Stimulated activated CD8-positive, alpha-beta memory T cell treated with anti-CD3 and anti-CD28 coated beads, Interleukin-7, amount 100 ng/mL, for 1 hour (primary cell): Measurements from ENCODE around the gene FGF12.

Source experiments
- DNase-seq, 2 donors: peaks; one replicate each; pipeline ENCODE4 v3.0.0-alpha.2; 2020; ENCODE audit warnings: low read depth in 2 of 2

The FGF12 gene

DNA sequence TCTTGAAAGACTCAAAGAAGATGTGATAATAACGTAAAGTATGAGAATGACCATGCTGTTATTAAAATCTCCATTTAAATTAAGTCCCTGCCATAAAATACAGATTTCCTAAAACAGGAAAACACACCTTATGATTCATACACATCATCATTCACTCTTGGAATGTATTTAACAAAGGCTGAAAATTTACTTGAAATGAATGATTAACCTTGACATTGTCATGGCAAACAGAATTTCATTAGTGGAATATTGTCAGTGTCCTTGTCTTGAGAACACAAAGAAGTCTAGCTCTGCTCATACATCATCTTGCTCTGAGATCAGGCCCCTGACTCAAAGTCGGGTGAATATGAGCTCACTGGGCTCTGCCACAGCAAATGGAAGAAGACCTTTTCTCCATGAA, 313.9 kb downstream of the FGF12 start:
- DNase-seq: no peak

DNA sequence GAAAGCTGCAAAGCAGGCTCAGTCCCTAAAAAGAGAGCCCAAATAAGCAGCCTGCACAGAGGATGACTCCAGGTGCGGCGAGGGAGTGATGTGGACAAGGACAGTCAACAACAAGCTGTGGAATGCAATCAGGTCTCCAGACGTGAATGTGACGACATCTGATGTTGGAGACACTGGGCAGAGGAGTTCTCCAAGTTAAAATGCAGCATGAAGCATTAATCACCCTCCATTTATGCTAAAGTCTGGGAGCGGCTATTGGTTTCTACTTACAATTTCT, 316.7 kb downstream of the FGF12 start:
- DNase-seq: no peak

DNA sequence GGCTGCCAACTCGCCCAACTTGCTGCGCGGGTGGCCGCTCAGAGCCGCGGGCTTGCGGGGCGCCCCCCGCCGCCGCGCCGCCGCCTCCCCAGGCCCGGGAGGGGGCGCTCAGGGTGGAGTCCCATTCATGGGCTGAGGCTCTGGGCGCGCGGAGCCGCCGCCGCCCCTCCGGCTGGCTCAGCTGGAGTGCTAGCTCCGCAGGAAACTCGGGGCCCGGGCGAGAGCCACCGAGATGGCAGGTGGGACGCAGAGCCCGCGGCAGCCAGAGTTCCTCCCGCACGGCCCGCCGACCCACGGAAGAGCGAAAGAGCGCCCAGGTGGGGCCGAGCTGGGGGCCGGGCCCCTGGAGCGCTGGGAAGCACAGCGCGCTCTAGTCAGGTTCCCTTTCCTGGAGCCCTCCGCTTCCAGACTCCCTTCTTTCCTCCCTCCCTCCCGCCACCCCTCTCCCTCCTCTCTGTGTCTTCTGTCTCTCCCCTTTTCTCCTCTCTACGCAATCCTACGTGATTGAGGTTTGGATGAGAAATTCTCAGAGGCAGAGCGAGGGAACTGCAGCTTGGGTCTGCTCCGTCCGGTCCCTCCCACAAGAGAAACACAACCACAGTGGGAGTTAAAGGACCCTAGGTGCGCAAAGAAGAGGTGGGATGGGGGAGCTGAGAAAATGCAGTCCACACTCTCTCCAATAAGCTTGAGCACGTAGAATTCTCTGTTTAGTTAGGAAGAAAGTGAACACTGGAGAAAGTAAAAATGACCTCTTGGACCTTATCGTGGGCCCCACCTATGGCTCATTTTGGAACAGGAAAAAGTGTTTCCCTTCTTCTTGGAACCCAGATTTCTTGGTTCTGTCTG, 317.3 kb downstream of the FGF12 start:
- DNase-seq: no peak

DNA sequence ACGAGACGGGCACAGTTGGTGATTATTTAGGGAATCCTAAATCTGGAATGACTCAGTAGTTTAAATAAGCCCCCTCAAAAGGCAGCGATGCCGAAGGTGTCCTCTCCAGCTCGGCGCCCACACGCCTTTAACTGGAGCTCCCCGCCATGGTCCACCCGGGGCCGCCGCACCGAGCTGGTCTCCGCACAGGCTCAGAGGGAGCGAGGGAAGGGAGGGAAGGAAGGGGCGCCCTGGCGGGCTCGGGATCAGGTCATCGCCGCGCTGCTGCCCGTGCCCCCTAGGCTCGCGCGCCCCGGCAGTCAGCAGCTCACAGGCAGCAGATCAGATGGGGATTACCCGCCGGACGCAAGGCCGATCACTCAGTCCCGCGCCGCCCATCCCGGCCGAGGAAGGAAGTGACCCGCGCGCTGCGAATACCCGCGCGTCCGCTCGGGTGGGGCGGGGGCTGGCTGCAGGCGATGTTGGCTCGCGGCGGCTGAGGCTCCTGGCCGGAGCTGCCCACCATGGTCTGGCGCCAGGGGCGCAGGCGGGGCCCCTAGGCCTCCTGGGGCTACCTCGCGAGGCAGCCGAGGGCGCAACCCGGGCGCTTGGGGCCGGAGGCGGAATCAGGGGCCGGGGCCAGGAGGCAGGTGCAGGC, 318.0 kb downstream of the FGF12 start:
- DNase-seq: no peak

DNA sequence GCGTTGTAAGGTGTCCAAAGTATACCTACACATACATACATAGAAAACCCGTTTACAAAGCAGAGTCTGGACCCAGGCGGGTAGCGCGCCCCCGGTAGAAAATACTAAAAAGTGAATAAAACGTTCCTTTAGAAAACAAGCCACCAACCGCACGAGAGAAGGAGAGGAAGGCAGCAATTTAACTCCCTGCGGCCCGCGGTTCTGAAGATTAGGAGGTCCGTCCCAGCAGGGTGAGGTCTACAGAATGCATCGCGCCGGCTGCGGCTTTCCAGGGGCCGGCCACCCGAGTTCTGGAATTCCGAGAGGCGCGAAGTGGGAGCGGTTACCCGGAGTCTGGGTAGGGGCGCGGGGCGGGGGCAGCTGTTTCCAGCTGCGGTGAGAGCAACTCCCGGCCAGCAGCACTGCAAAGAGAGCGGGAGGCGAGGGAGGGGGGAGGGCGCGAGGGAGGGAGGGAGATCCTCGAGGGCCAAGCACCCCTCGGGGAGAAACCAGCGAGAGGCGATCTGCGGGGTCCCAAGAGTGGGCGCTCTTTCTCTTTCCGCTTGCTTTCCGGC, 318.6 kb downstream of the FGF12 start:
- DNase-seq: no peak

DNA sequence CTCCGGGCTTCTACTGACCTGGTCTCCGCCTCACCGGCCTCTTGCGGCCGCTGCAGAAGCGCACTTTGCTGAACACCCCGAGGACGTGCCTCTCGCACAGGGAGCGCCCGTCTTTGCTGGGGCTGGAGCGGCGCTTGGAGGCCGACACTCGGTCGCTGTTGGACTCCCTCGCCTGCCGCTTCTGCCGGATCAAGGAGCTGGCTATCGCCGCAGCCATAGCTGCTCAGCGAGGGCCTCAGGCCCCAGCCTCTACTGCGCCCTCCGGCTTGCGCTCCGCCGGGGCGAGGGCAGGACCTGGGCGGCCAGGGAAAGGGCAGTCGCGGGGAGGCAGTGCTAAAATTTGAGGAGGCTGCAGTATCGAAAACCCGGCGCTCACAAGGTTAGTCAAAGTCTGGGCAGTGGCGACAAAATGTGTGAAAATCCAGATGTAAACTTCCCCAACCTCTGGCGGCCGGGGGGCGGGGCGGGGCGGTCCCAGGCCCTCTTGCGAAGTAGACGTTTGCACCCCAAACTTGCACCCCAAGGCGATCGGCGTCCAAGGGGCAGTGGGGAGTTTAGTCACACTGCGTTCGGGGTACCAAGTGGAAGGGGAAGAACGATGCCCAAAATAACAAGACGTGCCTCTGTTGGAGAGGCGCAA, 319.2 kb downstream of the FGF12 start:
- no peak for DNase-seq

DNA sequence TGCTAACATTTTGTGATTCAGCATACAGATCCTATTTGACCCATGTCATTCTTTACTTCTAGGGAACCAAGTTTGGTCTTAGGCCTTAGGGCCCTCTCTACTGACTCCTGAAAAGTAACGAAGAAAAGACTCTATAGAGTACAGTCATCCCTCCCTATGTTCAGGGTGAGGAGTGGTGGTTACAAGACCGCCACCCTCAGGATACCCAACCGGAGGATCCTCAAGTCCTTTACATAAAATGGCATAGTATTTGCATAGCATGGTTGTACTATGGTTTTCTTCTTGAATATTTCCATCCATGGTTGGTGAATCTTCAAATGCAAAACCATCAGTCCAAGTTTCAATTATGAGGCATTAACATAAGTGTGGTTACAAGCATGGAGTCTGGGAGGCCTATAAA, 327.6 kb downstream of the FGF12 start:
- no peak for DNase-seq

DNA sequence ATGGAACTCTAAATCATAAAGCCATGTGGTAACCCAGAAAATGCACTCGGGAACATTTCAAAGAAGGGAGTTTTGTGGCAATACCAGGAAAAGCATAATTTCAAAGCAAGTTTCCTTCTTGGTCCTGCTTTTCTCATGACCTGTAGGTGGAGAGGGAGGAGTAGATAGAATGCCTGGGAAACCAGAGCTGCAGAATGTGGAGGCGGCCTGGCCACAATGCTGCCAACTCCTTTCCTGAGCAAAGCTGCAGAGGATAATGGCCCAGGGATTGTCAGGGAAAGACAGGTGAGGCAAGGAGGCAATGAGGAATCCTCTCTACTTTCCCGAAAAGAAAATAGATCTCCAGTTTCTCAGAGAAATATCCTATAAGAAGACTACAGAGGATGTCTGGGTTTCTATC, 330.3 kb downstream of the FGF12 start:
- no peak for DNase-seq

DNA sequence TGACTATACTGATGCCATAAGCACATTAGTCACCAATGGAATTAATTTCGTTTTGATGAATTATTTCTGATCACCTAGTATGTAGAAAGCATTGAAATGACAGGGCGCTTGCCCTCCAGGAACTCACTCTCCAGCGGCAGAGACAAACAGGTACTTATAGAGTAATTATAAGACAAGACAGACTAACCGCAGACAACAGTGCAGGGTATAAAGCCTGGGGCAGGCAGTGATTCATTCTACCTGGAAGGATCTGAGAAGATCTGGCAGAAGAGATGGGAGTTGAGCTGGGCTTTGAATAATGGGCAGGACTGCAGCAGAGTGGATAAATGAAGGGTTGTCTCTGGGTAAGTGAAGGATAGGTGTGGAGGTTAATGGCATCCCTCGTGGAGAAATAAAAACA, 331.8 kb downstream of the FGF12 start:
- DNase-seq: no peak

DNA sequence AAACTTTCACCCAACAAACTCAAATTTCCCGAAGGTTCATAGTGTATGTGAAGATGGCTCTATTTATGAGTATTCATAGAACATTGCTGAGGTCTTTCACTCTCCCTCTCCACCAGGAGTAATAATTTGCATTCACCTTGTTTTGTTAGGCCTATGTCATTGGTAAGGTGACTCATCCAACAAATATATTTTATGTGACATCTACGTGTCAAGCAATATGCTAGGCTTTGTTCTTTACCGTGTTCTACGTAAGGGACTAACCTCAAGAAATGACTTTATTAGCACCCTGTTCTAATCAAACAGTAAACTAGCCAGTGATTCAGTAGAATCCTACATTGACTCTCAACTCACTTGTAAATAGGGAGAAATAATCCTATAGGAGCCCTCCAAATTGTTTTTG, 334.4 kb downstream of the FGF12 start:
- no peak for DNase-seq

DNA sequence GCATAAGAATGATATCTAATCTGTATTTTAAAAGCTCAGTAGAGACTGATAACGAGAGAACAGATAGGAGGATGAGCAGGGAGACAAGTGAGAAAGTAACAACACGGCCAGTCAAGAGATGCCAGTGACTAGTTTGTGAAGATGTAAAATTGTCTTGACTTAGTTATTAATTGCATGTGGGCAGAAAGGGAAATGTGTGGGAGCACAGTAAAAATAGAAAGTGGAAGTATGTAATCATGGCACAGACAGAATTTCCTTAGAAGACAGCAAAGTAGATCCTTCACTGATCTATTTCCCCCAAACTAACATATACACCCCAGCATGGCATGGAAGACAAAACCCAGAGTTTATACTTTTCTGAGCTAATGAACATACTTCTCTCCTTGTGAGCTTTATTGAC, 344.5 kb downstream of the FGF12 start:
- no peak for DNase-seq

DNA sequence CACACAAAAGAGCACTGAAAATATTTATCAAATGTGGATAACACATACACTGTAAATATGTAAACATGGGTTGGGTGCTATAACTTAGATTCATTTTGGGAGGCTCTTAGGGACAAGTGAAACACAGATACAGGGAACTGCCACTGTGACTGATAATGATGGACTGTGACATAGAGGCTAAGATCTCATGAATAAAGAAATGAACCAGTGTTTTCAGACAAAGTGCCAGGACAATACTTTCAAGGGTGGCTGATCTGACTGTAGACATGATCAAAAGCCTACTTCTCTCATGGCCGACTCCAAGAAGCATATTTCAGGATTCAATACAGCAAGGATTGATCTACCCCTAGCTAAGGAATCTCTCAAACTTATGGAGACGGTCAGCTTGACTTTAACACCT, 353.8 kb downstream of the FGF12 start:
- no peak for DNase-seq

DNA sequence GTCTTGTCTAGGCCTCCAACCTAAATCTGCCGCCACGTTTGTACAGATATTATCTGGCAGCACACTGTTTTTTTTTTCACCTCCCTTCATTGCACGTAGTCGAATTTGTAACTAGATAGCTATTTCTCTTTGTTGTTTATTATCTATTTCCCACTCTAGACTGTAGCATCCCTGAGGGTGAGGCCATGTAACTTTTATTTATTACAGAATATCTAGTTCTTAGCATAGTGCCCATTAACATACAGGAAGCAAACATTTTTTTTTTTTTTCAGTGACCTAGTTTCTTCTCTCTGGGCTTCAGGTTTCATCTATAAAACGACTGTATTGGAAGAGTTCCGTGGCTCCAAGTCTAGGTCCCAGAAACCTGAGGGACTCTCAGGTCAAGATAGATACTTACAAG, 354.3 kb downstream of the FGF12 start:
- no peak for DNase-seq

DNA sequence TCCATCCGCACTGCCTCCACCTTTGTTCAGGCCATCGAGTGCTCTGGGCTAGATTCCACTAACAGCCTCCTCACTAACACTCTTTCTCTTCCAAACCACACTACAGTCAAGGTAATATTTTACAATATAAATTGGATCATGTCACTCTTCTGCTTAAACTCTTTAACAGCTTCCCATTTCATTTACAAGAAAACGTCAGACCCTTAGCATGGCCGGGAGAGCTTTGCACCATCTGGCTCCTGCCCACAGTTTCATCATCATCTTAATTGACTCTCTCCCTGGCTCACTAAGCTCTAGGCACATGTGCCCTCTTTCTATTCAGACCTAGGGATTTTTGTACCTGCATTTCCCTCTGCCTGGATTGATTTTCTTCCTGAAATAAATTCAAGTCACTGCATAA, 354.7 kb downstream of the FGF12 start:
- no peak for DNase-seq

DNA sequence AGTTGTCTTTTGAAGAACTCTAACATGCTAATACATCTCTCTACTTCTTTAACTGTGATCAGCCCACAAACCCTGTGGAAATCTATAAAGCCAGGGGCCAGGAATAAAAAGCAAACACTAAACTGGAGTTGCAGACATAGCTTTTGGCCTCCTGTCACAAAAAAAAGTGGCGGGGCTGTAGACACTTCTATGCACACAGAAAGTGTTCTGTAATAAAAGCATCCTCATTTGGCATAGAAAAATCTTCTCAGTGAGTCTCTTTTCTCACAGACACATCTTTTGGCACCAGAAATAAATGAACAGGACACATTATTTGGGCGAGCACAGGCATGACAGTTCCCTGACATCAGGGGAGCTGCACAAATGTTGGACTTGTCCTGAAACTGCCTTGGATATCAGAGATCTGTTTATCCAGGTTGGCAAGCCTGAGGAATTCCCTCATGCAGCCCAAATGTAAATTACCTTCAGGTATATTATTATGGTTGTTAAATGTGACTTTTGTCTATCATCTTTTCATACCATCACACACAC, 355.4 kb downstream of the FGF12 start:
- DNase-seq: no peak

DNA sequence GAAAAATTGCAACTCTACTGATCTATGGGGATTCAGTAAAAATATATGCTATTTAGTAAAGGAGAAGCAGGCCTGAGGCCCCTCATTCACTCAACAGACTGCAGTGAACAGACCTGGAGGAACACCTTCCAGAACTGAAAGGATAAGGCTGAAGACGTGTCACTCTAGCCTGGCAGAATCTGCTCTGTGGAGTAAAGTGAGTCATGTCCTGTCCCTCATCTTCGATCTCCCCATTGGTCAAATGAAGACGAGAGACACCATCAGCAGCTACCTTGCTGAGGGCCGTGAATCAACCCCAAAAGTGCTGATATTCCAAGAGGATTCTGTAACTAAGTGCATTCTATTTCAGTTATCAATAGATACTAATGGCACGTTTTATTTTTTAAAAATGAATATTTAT, 359.7 kb downstream of the FGF12 start:
- no peak for DNase-seq

DNA sequence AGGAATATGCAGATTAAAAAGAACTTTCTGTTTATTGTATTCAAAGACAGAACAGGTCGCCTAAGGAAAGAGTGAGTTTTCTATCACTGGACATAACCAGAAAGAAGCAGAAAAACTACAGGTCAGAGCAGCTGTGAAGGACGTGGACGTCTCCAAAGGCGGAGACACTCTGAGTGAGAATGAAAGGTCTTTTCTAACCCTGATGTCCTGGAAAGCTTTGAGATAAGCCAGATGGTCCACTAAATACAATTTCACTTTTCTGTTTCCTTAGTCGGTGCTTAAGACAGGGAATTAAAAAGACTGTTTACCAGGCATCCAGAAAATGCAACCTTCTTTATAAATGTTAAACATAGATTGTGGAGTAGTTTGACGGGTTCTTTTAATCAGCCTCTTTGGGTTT, 360.4 kb downstream of the FGF12 start:
- no peak for DNase-seq

DNA sequence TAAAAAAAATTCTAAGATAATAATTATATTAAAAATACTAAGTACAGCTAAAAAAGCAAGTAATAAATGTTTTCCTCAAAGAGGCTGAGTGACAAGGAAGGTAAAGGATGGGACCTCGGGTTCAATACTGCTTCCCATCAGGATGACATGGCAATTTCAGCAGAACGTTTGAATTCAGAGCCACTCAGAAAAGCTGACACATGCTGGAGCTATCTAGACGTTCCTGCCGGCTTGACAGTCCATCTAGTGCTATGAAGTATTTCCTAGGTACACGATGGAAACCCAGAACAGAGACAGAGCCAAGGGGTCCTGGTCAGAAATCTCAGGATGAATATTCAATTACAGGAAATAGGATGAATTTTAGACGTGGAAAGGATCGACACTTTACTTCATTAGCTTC, 361.8 kb downstream of the FGF12 start:
- DNase-seq: no peak

DNA sequence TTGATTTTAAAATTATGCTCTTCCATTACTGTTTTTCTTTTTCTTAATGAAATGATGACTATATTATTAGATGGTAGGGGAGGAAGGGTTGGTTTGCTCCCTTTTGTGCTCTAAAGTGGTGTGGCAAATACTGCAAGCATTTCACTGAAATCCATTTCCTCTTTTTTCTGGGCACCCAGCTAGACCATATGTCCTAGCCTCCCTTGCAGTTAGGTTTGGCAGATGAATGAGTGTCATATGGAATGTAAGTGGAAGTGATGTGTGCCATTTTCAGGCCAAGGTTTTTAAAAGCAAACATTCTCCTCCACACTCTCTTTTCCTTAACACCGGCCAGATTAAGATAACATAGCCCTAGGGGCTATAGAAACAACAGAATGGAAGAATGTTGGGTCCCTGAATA, 363.0 kb downstream of the FGF12 start:
- no peak for DNase-seq

DNA sequence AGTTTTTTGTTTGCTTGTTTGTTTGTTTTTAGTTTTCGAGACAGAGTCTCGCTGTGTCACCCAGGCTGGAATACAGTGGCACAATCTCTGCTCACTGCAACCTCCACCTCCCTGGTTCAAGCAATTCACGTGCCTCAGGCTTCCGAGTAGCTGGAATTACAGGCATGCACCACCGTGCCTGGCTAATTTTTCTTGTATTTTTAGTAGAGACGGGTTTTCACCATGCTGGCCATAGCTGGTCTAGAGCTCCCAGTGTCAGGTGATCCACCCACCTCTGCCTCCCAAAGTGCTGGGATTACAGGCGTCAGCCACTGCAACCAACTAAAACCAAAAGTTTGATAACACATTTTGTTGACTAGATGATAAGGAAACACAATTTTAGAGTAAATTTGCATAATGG, 372.7 kb downstream of the FGF12 start:
- DNase-seq: no peak

DNA sequence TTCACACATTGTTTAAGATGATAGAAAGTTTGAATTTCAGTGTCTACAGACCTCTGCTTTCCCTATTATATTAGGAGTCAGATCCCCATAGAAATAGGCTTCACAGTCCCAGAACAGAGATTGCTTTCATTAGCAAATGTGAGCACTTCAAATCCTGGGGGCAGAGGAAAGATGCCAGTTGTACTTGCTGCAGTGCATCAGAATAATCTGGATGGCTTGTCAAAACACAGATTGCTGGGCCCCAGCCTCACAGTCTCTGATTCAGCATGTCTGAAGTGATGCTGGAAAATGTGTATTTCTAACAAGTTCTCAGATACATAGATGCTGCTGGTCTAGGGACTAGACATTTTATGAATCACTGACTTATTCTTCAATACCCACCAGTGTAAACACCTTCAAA, 375.2 kb downstream of the FGF12 start:
- DNase-seq: no peak

DNA sequence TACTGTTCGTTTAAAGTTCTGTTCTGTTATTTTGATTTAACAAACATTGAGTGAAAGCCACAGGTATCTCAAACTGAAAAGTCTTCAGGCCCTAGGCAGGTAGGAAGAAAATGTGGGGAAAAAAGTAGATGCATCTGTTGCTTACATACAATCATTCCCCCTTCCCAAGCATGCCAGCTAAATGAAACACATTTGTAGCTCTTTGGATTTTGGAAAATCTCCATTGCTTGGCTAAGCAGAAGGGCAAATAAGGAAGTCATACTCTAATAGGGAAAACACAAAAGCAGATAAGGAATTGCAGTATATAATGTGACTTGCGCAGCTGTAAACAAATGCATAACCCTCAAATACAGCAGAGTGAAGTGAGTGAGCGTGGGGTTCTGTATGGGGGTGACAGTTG, 375.9 kb downstream of the FGF12 start:
- no peak for DNase-seq

DNA sequence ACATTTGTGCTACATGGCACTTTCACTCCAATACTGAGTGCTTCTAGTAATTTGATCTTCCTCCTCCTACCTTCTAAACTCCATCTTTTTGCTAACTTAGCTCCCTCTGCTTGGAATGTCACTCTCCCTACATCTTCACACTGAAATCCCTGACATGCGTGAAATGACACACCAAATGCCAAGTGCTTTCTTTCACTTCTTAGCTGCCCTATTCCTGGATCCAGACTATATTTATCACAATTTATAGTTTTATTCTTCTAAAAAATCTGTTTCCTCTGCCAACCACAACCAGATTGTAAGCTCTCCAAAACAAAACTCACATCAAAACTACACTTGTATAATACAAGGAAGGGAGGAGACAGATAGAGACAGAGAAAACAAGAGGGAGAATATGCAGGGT, 387.3 kb downstream of the FGF12 start:
- no peak for DNase-seq
